Measurements from ENCODE around the gene TOMM20. TPM values are rescaled to one million over a fixed set of nuclear protein-coding genes. Genes with fewer than 3 reads are reported as not detected.
A peak's percentile ranks its signal among the peaks of the same experiment; 100 is the strongest.
"Not testable (repeated sequence)": the region's sequence is repeated elsewhere in the genome, so short reads cannot be mapped to it uniquely, and the experiment has no call there.

The TOMM20 gene
- total RNA-seq, 3 donors from 2014 or later: 112 to 153 (median 112) TPM

- TF ChIP-seq POLR2A (IDR thresholded peaks at IDR 0.05) (peak; percentile 99), POLR2AphosphoS5 (IDR thresholded peaks at IDR 0.05) (peak; percentile 97 to 99 (median 97)), CTCF (IDR thresholded peaks at IDR 0.05) (peak in 1 of 3 donors; percentile 47)
- H3K27ac ChIP-seq: peak within 1 kb of the TSS; percentile 94 to 96
- intact Hi-C loops (cut with DNase I; ENCODE audit: low total_unique reads): no loop called here
Observed at GRCh38 chr1:235160957-235161684, 32.5 kb upstream of the TOMM20 start, which contains the start of gene RBM34. TSS of gene RBM34 (minus strand) at chr1:235161250. CDS start at chr1:235161226, 24 bp downstream.

GRCh38 chr1:235160383-235160956, 31.8 kb upstream of the TOMM20 start:
- Histone ChIP-seq H3K27me3 (no peaks in the 10 kb centered on the region), H3K36me3 (no peaks in the 10 kb centered on the region), H3K4me1 (no peaks in the 10 kb centered on the region), H3K27ac (peak overlapping the region; percentile 94 to 96), H3K4me3 (peak overlapping the region; percentile 75 to 90 (median 76)), H3K9me3 (no peaks in the 10 kb centered on the region)
- intact Hi-C loops (cut with DNase I; ENCODE audit: low total_unique reads): no loop called here
- no peak for DNase-seq (ENCODE audit: low spot score in 2 of 2)
- TF ChIP-seq CTCF (IDR thresholded peaks at IDR 0.05): no peak
- TF ChIP-seq POLR2AphosphoS5 (IDR thresholded peaks at IDR 0.05): no peak
- no peak for TF ChIP-seq POLR2A (IDR thresholded peaks at IDR 0.05)

More at GRCh38 chr1:235160957-235161684, 32.5 kb upstream of the TOMM20 start, which contains the start of gene RBM34:
- Histone ChIP-seq H3K9me3 (no peaks in the 10 kb centered on the region), H3K27me3 (no peaks in the 10 kb centered on the region), H3K4me1 (no peaks in the 10 kb centered on the region), H3K36me3 (no peaks in the 10 kb centered on the region), H3K4me3 (peak within 1 kb of the TSS; percentile 75 to 90 (median 76))
- DNase-seq (ENCODE audit: low spot score in 2 of 2): peak; percentile 82 to 90

GRCh38 chr1:235159930-235160329, 31.3 kb upstream of the TOMM20 start:
- intact Hi-C loops (cut with DNase I; ENCODE audit: low total_unique reads); H3K27me3 ChIP-seq; H3K36me3 ChIP-seq; DNase-seq (ENCODE audit: low spot score in 2 of 2); H3K9me3 ChIP-seq; H3K27ac ChIP-seq; H3K4me1 ChIP-seq: not testable (repeated sequence)
- H3K4me3 ChIP-seq: peak overlapping the region; percentile 75 to 90 (median 76)

GRCh38 chr1:235159284-235159683, 30.6 kb upstream of the TOMM20 start:
- H3K27me3 ChIP-seq; H3K4me1 ChIP-seq; H3K4me3 ChIP-seq; intact Hi-C loops (cut with DNase I; ENCODE audit: low total_unique reads); H3K36me3 ChIP-seq; H3K27ac ChIP-seq; H3K9me3 ChIP-seq; DNase-seq (ENCODE audit: low spot score in 2 of 2): not testable (repeated sequence)

- Histone ChIP-seq H3K36me3 (no peaks in the 10 kb centered on the region), H3K27me3 (no peaks in the 10 kb centered on the region), H3K9me3 (no peaks in the 10 kb centered on the region), H3K4me1 (no peaks in the 10 kb centered on the region), H3K27ac (no peak overlapping the region), H3K4me3 (no peak overlapping the region)
- intact Hi-C loops (cut with DNase I; ENCODE audit: low total_unique reads): no loop called here
- no peak for DNase-seq (ENCODE audit: low spot score in 2 of 2)
- TF ChIP-seq CTCF (IDR thresholded peaks at IDR 0.05) (no peak), POLR2A (IDR thresholded peaks at IDR 0.05) (no peak), POLR2AphosphoS5 (IDR thresholded peaks at IDR 0.05) (no peak)
Observed at GRCh38 chr1:235158680-235159079, 30.0 kb upstream of the TOMM20 start.

GRCh38 chr1:235157150-235157549, 28.5 kb upstream of the TOMM20 start:
- H3K4me1 ChIP-seq: no peaks in the 10 kb centered on the region
- H3K27ac ChIP-seq: no peak overlapping the region
- TF ChIP-seq CTCF (IDR thresholded peaks at IDR 0.05) (no peak), POLR2A (IDR thresholded peaks at IDR 0.05) (no peak), POLR2AphosphoS5 (IDR thresholded peaks at IDR 0.05) (no peak)
- intact Hi-C loops (cut with DNase I; ENCODE audit: low total_unique reads): no loop called here
- H3K4me3 ChIP-seq: no peak overlapping the region
- DNase-seq (ENCODE audit: low spot score in 2 of 2): no peak
- no peaks in the 10 kb centered on the region for H3K9me3 ChIP-seq
- H3K36me3 ChIP-seq: no peaks in the 10 kb centered on the region
- H3K27me3 ChIP-seq: no peaks in the 10 kb centered on the region

Data from breast epithelium (tissue), 4 donors.